OCI-LY3 (cell line): ENCODE data around the gene SLC22A14.
"Not testable (repeated sequence)": the region's sequence is repeated elsewhere in the genome, so short reads cannot be mapped to it uniquely, and the experiment has no call there.

Experiments
- EZH2phosphoT487 ChIP-seq: fragments of 200-600 bp; shearing (Covaris generic); IDR thresholded peaks from 2 replicates; pipeline ENCODE4 v1.6.1; 2018; ENCODE audit warnings: antibody characterized with exemption, mixed run types, low read depth
- TF ChIP-seq, protein P1 (sequence below): fragments of 200-600, 300-600 bp; sonication (generic); IDR thresholded peaks from 2 replicates; pipeline ENCODE4 v1.5.1; 2014; ENCODE audit warnings: antibody characterized with exemption, low read length, low read depth

DNA sequence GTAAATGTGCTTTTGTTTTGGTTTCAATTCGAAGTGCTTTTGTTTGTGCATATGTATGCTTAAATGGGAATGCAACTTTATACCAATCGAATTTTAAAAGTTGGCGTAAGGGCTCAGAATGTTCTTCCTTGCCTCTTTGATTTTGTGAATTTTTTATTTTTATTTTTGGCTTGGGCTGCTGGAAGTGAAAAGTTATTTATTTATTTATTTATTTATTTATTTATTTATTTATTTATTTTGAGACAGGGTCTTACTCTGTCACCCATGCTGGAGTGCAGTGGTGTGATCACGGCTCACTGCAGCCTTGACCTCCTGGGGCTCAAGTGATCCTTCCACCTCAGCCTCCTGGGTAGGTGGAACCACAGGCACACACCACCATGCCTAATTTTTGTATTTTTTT lies 39.3 kb upstream of the SLC22A14 start:
- TF ChIP-seq EZH2phosphoT487 = not testable (repeated sequence)
- TF ChIP-seq, protein P1, sequence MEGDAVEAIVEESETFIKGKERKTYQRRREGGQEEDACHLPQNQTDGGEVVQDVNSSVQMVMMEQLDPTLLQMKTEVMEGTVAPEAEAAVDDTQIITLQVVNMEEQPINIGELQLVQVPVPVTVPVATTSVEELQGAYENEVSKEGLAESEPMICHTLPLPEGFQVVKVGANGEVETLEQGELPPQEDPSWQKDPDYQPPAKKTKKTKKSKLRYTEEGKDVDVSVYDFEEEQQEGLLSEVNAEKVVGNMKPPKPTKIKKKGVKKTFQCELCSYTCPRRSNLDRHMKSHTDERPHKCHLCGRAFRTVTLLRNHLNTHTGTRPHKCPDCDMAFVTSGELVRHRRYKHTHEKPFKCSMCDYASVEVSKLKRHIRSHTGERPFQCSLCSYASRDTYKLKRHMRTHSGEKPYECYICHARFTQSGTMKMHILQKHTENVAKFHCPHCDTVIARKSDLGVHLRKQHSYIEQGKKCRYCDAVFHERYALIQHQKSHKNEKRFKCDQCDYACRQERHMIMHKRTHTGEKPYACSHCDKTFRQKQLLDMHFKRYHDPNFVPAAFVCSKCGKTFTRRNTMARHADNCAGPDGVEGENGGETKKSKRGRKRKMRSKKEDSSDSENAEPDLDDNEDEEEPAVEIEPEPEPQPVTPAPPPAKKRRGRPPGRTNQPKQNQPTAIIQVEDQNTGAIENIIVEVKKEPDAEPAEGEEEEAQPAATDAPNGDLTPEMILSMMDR = not testable (repeated sequence)
